Kidney (tissue), 14 donors: ENCODE measurements around the gene ARL3. TPM values are rescaled to one million over a fixed set of nuclear protein-coding genes. Genes with fewer than 3 reads are reported as not detected.

Experiments
- DNase-seq, 5 donors: peaks; one replicate each; pipeline ENCODE4 v3.0.0-alpha.2; 2013 to 2020
- FAIRE-seq: peaks from 2 replicates; lab custom pipeline; 2012; peaks lifted over from hg19 to GRCh38; lab: Jason Lieb, UNC
- H3K27ac ChIP-seq, 2 donors: one replicate each; pipeline ENCODE4 v1.7.0; 2013; ENCODE audit warnings: low read depth in 2 of 2, low read length in 2 of 2, inconsistent platforms in 1 of 2
- H3K27me3 ChIP-seq: one replicate; pipeline ENCODE4 v1.7.1; 2013; ENCODE audit warnings: low read length, inconsistent platforms; ENCODE audit not compliant: control insufficient read depth, insufficient read depth
- H3K36me3 ChIP-seq, 3 donors: one replicate each; pipeline versions ENCODE4 v1.7.0 to v1.7.1; 2013; ENCODE audit warnings: low read length in 3 of 3, control low read depth in 1 of 3, inconsistent platforms in 1 of 3; ENCODE audit not compliant: insufficient read depth in 3 of 3, control insufficient read depth in 2 of 3
- H3K4me1 ChIP-seq, 3 donors: one replicate each; pipeline versions ENCODE4 v1.7.0 to v1.7.1; 2013; ENCODE audit warnings: low read length in 3 of 3, inconsistent platforms in 1 of 3, low read depth in 1 of 3; ENCODE audit not compliant: control insufficient read depth in 2 of 3, insufficient read depth in 2 of 3
- H3K4me3 ChIP-seq, 3 donors: one replicate each; pipeline versions ENCODE4 v1.7.0 to v1.8.1; 2013; ENCODE audit warnings: low read length in 3 of 3, control low read depth in 1 of 3, inconsistent platforms in 1 of 3
- H3K9ac ChIP-seq, 3 donors: one replicate each; pipeline versions ENCODE4 v1.7.0 to v1.7.1; 2013; ENCODE audit warnings: low read length in 3 of 3, control low read depth in 1 of 3, inconsistent platforms in 1 of 3
- H3K9me3 ChIP-seq, 3 donors: one replicate each; pipeline versions ENCODE4 v1.7.0 to v1.7.1; 2013; ENCODE audit warnings: low read length in 3 of 3, control low read depth in 1 of 3, inconsistent platforms in 1 of 3; ENCODE audit not compliant: control insufficient read depth in 2 of 3, insufficient read depth in 1 of 3
- intact Hi-C: fragments of 100-400 bp; cut with DNase I; formaldehyde crosslinking; loops from one replicate; pipeline ENCODE4 v1.11.1; 2022
- polyA plus RNA-seq: library from polyadenylated mRNA; stranded (reverse); fragments of 350-450 nt; fragmentation: Illumina TruSeq; extraction: RNeasy Lipid Tissue Mini Kit (QIAGEN cat#74804); gene quantifications from one replicate; pipeline ENCODE4 v1.2.3, GENCODE V29; 2014; ENCODE audit warnings: low read depth, low replicate concordance; ENCODE audit not compliant: insufficient read depth
- total RNA-seq: library from RNA; stranded (reverse); fragmentation: NEBNext Ultra II Directional; extraction: Animal tissue kit (Norgen Biotek cat#: 25700); gene quantifications from one replicate; pipeline ENCODE4 v1.2.1, GENCODE V29; 2021
- TF ChIP-seq, protein P1 (sequence below): IDR thresholded peaks from 3 replicates; pipeline ENCODE4 v1.5.1; 2012; ENCODE audit warnings: mild to moderate bottlenecking, moderate library complexity, borderline replicate concordance; ENCODE audit not compliant: insufficient read depth; ENCODE audit errors: extremely low read depth
- donor health status: control.
- donor health status: control.
- donor health status: control.
- donor health status: control.
- donor health status: control.
- donor health status: DM: yes; HTN: yes; CAD: no.
- donor health status: Normal renal cell carcinoma (clear cell type).

ARL3 gene
- total and polyA plus RNA-seq, 2 donors from 2014 or later: 16.3 to 28.8 TPM

DNA sequence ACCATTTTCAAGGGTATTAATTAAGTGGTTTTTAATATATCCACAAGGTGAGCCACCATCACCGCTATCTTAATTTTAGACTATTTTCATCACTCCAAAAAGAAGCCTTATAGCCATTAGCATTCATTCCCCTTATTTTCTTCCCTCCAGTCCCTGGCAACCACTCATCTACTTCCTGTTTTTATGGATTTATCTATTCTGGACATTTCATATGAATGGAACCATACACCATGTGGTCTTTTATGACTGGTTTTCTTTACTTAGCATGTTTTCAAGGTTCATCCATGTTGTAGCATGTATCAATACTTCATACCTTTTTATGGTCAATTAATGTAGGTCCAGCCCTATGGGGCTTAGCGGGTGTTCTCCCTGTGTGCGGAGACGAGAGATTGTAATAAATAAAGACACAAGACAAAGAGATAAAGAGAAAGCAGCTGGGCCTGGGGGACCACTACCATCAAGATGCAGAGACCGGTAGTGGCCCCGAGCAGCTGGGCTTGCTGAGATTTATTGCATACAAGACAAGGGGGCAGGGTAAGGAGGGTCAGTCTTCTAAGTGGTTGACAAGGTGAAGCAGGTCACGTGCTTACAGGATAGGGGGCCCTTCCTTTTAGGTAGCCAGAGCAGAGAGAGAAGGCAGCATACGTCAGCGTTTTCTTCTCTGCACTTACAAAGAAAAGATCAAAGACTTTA is 44.2 kb upstream of the ARL3 start:
- TF ChIP-seq, protein P1, sequence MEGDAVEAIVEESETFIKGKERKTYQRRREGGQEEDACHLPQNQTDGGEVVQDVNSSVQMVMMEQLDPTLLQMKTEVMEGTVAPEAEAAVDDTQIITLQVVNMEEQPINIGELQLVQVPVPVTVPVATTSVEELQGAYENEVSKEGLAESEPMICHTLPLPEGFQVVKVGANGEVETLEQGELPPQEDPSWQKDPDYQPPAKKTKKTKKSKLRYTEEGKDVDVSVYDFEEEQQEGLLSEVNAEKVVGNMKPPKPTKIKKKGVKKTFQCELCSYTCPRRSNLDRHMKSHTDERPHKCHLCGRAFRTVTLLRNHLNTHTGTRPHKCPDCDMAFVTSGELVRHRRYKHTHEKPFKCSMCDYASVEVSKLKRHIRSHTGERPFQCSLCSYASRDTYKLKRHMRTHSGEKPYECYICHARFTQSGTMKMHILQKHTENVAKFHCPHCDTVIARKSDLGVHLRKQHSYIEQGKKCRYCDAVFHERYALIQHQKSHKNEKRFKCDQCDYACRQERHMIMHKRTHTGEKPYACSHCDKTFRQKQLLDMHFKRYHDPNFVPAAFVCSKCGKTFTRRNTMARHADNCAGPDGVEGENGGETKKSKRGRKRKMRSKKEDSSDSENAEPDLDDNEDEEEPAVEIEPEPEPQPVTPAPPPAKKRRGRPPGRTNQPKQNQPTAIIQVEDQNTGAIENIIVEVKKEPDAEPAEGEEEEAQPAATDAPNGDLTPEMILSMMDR: no peak
- H3K36me3 ChIP-seq: no peaks in the 10 kb centered on the region
- peak overlapping the region in 1 of 3 donors; percentile 6 for H3K4me3 ChIP-seq
- DNase-seq (peak in 4 of 5 donors; percentile 81 to 90 (median 86)), FAIRE-seq (no peak)
- H3K27me3 ChIP-seq: no peaks in the 10 kb centered on the region
- H3K9me3 ChIP-seq: no peaks in the 10 kb centered on the region
- intact Hi-C loops: no loop called here
- H3K4me1 ChIP-seq: peaks cover 4 to 14% (median 9%) of the 10 kb centered on the region in 3 donors
- H3K9ac ChIP-seq: no peak overlapping the region
- peak overlapping the region; percentile 20 to 68 for H3K27ac ChIP-seq

DNA sequence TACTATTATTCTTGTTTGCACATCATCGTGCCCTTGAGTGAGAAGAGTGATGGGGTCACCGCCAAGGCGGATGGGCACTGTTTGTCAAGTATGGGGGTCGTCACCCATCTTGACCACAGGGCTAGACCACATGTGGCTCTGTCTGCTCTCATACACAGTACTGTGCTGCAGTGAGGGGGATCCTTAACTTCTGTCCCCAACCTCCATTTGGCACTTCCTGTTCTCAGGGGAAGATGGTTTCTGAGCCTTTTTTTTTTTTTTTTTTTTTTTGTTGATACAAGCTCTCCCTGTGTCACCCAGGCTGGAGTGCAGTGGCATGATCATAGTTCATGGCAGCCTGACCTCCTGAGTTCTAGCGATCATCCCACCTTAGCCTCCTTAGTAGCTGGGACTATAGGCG is 43.1 kb upstream of the ARL3 start:
- FAIRE-seq: no peak
- H3K27ac ChIP-seq: no peak overlapping the region
- TF ChIP-seq, protein P1: no peak
- no peak overlapping the region for H3K9ac ChIP-seq
- no peaks in the 10 kb centered on the region for H3K9me3 ChIP-seq
- intact Hi-C loops: no loop called here
- H3K36me3 ChIP-seq: no peaks in the 10 kb centered on the region
- H3K27me3 ChIP-seq: no peaks in the 10 kb centered on the region
- no peak for DNase-seq
- H3K4me3 ChIP-seq: no peak overlapping the region
- H3K4me1 ChIP-seq: peaks cover 6 to 20% (median 11%) of the 10 kb centered on the region in 3 donors

DNA sequence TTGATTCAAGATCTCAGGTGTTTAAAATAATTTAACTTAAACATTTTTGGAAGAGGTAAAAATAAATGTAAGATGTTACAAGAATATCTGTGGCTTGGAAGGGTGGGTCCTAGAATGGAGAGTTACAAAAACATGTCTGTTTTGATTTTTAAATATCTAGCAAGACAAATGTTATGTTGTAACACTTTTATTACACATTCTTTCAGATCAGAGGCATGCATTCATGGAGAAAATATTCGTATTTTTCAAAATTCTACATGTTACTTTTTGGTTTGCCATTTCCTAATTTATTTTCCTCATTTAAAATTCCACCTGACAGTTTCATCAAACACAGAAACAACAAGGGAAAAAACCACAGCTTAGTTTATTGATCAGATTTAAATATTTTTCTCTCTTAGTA is 39.5 kb upstream of the ARL3 start:
- Histone ChIP-seq H3K9ac (no peak overlapping the region), H3K4me1 (peaks cover 6 to 11% (median 8%) of the 10 kb centered on the region in 3 donors)
- intact Hi-C loops: no loop called here

More for the DNA sequence above, 39.5 kb upstream of the ARL3 start:
- FAIRE-seq: peak; percentile 72
- Histone ChIP-seq H3K27ac (peak overlapping the region in 1 of 2 donors; percentile 50), H3K27me3 (no peaks in the 10 kb centered on the region), H3K9me3 (no peaks in the 10 kb centered on the region), H3K36me3 (no peaks in the 10 kb centered on the region), H3K4me3 (no peak overlapping the region)
- TF ChIP-seq, protein P1: no peak
- no peak for DNase-seq
